Neural cell (in vitro differentiated cells): ENCODE results near the gene SLC6A6.

Experiments used
- CTCF ChIP-seq: fragments of 450-650 bp; IDR thresholded peaks from 2 replicates; pipeline ENCODE4 v1.5.1; 2014; ENCODE audit warnings: antibody characterized with exemption, mild to moderate bottlenecking, moderate library complexity; ENCODE audit not compliant: poor library complexity, severe bottlenecking
- EP300 ChIP-seq: fragments of 450-650 bp; conservative IDR thresholded peaks from 2 replicates; pipeline ENCODE4 v1.6.1; 2014; ENCODE audit warnings: antibody characterized with exemption, mild to moderate bottlenecking, moderate library complexity; ENCODE audit not compliant: poor library complexity, severe bottlenecking
- EZH2 ChIP-seq: fragments of 200-600, 300-800 bp; shearing (Covaris generic), sonication (generic); IDR thresholded peaks from 2 replicates; pipeline ENCODE4 v1.6.1; 2014; ENCODE audit warnings: antibody characterized with exemption, low read length, borderline replicate concordance, mild to moderate bottlenecking; ENCODE audit not compliant: insufficient read depth, poor library complexity, severe bottlenecking
- MXI1 ChIP-seq: fragments of 450-650 bp; conservative IDR thresholded peaks from 2 replicates; pipeline ENCODE4 v1.6.1; 2014; ENCODE audit warnings: antibody characterized with exemption, mild to moderate bottlenecking; ENCODE audit not compliant: poor library complexity, severe bottlenecking
- POLR2AphosphoS5 ChIP-seq: IDR thresholded peaks from 2 replicates; pipeline ENCODE4 v1.6.1; 2012
- RAD21 ChIP-seq: fragments of 450-650 bp; conservative IDR thresholded peaks from 2 replicates; pipeline ENCODE4 v1.6.1; 2014; ENCODE audit warnings: antibody characterized with exemption, mild to moderate bottlenecking, moderate library complexity
- REST ChIP-seq: IDR thresholded peaks from 2 replicates; pipeline ENCODE4 v1.6.1; 2012; ENCODE audit warnings: borderline replicate concordance
- SMC3 ChIP-seq: fragments of 450-650 bp; conservative IDR thresholded peaks from 2 replicates; pipeline ENCODE4 v1.6.1; 2014; ENCODE audit warnings: antibody characterized with exemption, mild to moderate bottlenecking, moderate library complexity; ENCODE audit not compliant: poor library complexity

- TF ChIP-seq EP300 (no peak), RAD21 (no peak), MXI1 (no peak), REST (no peak), POLR2AphosphoS5 (no peak), CTCF (no peak), EZH2 (no peak), SMC3 (no peak)
These were observed 78.7 kb downstream of the SLC6A6 start for GRCh38 chr3:14481018-14481645.
